GM20000 (cell line): ENCODE data around the gene CEACAM5.
"Not testable (repeated sequence)": the region's sequence is repeated elsewhere in the genome, so short reads cannot be mapped to it uniquely, and the experiment has no call there.

Experiments
- DNase-seq: peaks from one replicate; pipeline ENCODE4 v3.0.0; 2012; ENCODE audit warnings: low spot score
- TF ChIP-seq, protein P1 (sequence below): IDR thresholded peaks from 2 replicates; pipeline ENCODE4 v1.5.1; 2012; ENCODE audit warnings: mild to moderate bottlenecking, control low read depth; ENCODE audit errors: extremely low read depth, missing control alignments

CEACAM5 gene

DNA sequence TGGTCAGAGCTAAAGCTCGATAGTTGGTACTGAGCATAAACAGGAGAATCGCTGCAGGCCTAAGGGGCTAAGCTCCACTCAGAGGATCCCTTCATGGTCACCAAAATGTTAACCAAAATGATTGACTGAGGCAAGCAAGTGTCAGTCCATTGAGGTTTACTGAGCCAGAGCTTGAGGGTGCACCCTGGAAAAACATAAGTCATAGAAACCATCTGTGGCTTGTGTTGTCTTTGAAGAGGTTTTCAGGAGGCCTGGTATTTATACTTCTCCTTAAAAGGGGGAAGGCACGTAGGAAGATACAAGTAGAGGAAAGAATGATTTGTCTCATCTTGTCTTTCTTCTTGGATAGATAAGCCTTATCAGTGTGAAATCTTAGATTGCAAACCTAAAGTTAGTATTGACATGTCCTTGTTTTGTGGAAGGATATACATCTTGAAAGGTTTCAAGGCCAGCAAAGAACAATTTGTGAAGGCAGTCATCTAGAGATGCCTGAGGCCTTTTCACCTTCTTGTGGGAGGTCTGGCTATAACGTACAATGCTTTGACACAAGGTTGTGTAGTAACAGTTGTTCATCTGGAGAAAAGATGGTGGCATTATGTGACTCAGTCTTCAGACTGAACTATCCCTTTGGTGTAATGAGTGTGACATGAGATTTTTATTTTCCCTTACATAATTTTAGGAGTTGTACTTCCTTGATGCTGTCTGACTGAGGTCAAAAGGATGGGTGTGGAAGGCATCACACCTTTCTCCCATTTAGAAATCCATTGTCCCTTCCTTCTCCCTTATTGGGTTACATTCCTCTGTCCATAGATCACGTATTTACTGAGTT, 32.2 kb downstream of the CEACAM5 start:
- TF ChIP-seq, protein P1, sequence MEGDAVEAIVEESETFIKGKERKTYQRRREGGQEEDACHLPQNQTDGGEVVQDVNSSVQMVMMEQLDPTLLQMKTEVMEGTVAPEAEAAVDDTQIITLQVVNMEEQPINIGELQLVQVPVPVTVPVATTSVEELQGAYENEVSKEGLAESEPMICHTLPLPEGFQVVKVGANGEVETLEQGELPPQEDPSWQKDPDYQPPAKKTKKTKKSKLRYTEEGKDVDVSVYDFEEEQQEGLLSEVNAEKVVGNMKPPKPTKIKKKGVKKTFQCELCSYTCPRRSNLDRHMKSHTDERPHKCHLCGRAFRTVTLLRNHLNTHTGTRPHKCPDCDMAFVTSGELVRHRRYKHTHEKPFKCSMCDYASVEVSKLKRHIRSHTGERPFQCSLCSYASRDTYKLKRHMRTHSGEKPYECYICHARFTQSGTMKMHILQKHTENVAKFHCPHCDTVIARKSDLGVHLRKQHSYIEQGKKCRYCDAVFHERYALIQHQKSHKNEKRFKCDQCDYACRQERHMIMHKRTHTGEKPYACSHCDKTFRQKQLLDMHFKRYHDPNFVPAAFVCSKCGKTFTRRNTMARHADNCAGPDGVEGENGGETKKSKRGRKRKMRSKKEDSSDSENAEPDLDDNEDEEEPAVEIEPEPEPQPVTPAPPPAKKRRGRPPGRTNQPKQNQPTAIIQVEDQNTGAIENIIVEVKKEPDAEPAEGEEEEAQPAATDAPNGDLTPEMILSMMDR = no peak

DNA sequence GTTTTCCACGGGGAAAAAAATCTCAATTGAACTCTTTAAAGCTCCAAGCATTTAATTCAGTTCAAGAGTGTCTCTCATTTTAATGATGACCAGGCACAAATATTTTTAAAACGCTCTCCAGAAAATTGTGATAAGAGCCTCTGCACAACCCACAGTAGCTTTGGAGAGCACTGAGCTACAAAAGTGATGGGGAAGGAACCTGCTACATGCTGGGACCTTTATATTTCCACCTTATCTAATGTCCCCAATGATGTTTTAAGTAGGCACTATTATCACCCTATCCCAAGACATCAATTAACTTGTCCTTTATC, 32.8 kb downstream of the CEACAM5 start:
- TF ChIP-seq, protein P1 = no peak
- DNase-seq = no peak

More for the DNA sequence above, 32.2 kb downstream of the CEACAM5 start:
- no peak for DNase-seq

DNA sequence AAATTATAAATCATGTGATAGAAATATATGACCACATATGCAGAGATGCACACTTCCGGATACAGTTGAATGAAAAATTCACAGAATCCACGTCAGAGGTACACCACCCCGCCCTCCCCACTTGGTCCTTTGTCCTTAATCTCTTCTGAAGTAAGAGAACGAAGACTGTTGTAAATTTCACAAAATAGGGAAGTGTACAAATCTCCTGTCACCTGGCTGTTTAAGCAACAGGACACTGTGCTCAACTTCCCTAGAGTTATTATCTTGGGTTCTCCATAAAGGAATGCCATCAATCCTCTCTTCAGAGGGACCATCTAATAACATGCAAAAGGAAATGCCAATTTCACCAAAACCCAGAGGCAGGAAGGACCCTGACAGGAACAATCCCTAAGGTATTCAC, 36.4 kb downstream of the CEACAM5 start:
- no peak for DNase-seq
- TF ChIP-seq, protein P1 = no peak

DNA sequence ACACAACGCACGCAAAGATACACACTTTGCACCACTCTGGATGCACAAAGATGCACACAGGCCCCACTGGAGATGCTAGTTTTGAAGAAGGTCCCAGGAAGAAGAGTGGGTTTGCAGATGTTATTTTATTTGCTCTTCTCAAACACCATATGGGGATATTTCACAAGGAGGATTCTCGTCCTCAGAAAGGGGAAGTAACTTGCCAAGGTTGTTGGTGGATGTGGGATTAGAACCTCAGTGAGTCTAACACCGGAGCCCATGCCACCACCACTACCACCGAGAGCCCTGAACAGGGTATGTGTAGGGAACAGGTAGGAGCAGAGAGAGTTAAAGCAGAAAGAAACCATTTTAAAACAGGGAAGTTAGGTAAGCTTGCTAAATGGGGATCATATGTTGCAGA, 37.3 kb downstream of the CEACAM5 start:
- TF ChIP-seq, protein P1 = no peak
- no peak for DNase-seq

DNA sequence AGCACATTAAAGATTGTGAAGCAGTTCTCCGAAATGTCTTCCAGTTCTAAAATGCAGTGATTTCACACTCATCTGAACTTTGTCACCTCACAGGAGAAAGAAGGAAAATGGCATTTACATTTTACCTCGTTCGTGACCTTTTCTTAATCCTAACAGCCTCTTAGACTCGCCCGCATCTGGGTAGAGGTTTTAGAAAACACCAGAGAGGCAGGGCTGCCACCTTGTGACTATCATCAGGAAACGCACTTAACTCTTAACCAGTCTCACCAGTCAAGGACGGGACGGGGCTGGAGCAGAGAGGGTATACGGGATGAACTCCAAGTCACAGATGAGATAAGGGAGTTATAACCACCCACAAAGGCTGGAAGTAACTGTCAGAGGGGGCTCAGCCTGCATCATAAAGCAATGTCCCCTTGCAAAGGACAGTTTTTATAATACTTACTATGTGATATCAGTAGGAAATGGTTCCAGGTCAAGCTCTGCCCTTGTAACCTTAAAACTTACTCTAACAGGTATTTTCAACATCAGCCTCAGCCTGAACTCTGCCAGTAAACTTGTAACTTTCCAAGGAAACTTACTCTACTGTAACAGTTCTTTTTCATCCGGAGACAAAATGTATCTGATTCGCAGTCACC, 38.3 kb downstream of the CEACAM5 start:
- TF ChIP-seq, protein P1 = peak; percentile 65
- peak; percentile 47 for DNase-seq

DNA sequence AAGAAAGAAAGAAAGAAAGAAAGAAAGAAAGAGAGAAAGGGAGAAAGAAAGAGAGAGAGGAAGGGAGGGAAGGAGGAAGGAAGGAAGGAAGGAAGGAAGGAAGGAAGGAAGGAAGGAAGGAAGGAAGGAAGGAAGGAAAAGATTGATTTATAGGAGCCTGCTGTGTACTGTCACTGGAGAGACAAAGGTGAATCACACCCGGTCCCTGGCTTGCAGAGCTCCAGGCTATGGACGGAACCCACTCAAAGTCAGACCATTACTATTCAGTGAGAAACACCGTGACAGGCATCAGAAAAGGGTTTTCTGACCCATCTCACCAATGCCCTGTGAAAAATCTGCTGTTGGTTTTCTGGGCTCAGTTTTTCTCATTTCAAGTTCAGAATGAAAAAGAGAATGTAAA, 39.6 kb downstream of the CEACAM5 start:
- DNase-seq = no peak
- TF ChIP-seq, protein P1 = no peak

DNA sequence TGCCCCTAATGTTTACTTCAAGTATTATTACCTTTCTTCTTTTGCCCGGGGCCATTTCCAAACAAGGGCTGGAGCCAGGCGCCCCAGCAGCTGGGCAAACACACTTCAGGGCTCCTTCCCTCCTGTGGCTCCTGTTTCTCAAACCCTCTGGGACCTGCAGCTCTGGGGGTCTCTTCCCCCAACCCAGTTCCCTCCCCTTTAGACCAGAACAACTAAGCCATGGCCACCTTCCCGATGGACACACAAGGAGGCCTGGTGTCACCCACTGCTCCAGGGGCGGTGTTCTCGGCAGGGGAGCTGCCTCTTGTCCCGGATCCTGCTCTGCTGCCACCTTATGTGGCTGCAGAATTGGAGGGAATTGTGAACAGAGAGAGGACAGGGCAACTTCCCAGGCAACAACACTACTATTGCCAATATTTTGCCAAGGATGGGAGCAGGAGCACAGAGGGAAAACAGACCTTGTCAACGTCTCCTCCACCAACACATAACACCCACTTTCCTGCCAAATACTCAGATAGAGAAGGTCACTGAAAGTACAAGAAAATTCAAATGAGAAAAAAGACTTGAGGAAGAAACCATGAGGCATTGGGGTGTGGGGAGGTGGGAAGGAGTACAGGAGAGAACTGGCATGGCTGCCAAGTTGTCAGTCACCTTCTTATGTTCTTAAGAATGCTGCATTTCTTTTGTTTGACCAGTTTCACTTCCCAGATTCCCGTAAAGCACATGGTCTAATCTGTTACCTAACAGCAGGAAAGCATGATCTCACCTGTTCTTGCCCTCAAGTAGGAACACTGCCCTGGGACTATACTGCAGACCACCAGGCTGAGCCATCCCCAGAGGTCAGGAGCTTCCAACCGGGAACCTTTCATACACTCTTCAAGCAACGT, 42.1 kb downstream of the CEACAM5 start:
- not testable (repeated sequence) for DNase-seq
